Upper lobe of left lung (tissue), 4 donors: ENCODE measurements around the gene PEF1.

Experiments used
- CTCF ChIP-seq, 6 experiments: fragments of 450-650 bp in 4 of 6; fragments of 200-600 bp in 2 of 6; sonication (generic) in 2 of 6; IDR thresholded peaks; one replicate each; pipeline ENCODE4 v1.5.1; 2016 to 2019; ENCODE audit warnings: antibody characterized with exemption in 6 of 6
- POLR2A ChIP-seq, 4 donors: fragments of 450-650 bp; IDR thresholded peaks; one replicate each; pipeline ENCODE4 v1.5.1; 2016 to 2017; ENCODE audit warnings: antibody characterized with exemption in 4 of 4, mild to moderate bottlenecking in 2 of 4

GRCh38 chr1:31679676-31680230 is 35.1 kb upstream of the PEF1 start:
- TF ChIP-seq POLR2A (IDR thresholded peaks at IDR 0.05) (no peak), CTCF (IDR thresholded peaks at IDR 0.05) (no peak)
